WTC11 (cell line): ENCODE measurements around the gene RSPH10B2.
"Not testable (repeated sequence)": the region's sequence is repeated elsewhere in the genome, so short reads cannot be mapped to it uniquely, and the experiment has no call there.

Experiments
- CTCF ChIP-seq: fragments of 200-600 bp; IDR thresholded peaks from 2 replicates; pipeline ENCODE4 v1.8.0; 2022; ENCODE audit warnings: antibody characterized with exemption
- JUN ChIP-seq: sonication (generic); formaldehyde crosslinking; IDR thresholded peaks from 2 replicates; pipeline ENCODE4 v1.8.0; 2023; ENCODE audit warnings: mild to moderate bottlenecking, missing genetic modification reagents
- SMAD4 ChIP-seq: sonication (generic); formaldehyde crosslinking; IDR thresholded peaks from 2 replicates; pipeline ENCODE4 v1.8.0; 2022; ENCODE audit warnings: mild to moderate bottlenecking, missing genetic modification reagents
- ZMAT4 ChIP-seq: fragments of 250-450 bp; sonication (Bioruptor Pico); IDR thresholded peaks from 2 replicates; pipeline ENCODE4 v1.9.0; 2021; ENCODE audit warnings: mild to moderate bottlenecking

GRCh38 chr7:6821622-6822021 lies 67.7 kb downstream of the RSPH10B2 start:
- not testable (repeated sequence) for TF ChIP-seq CTCF; JUN (CRISPR knock-in tag); SMAD4 (CRISPR knock-in tag); ZMAT4
